ENCODE measurements around the gene MRPS25. TPM values are rescaled to one million over a fixed set of nuclear protein-coding genes. Genes with fewer than 3 reads are reported as not detected.

MRPS25 gene
- total and polyA plus RNA-seq, 2 donors from 2014 or later, result 57.2 to 89.2 TPM

DNA sequence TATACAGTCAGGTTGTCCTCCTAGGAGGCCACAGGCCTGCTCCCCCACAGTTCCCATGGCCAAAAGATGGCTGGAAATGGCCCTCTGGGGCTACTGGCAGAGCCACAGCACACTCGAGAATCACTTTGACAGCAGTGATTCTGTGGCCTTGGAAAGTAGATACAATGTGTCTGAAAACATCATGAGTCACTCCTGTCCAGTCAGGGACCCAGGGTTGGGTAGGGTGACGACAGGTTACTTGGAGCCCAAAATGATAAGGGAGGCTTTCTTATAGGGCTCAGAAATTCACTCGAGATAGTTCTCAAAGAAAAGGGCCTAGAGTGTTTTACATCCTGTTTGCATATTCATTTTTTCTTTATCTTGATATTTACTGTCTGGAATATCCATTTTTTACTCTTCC, 24.3 kb downstream of the MRPS25 start:
- TF ChIP-seq, protein P1, sequence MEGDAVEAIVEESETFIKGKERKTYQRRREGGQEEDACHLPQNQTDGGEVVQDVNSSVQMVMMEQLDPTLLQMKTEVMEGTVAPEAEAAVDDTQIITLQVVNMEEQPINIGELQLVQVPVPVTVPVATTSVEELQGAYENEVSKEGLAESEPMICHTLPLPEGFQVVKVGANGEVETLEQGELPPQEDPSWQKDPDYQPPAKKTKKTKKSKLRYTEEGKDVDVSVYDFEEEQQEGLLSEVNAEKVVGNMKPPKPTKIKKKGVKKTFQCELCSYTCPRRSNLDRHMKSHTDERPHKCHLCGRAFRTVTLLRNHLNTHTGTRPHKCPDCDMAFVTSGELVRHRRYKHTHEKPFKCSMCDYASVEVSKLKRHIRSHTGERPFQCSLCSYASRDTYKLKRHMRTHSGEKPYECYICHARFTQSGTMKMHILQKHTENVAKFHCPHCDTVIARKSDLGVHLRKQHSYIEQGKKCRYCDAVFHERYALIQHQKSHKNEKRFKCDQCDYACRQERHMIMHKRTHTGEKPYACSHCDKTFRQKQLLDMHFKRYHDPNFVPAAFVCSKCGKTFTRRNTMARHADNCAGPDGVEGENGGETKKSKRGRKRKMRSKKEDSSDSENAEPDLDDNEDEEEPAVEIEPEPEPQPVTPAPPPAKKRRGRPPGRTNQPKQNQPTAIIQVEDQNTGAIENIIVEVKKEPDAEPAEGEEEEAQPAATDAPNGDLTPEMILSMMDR (IDR thresholded peaks at IDR 0.05; ENCODE audit: borderline replicate concordance, extremely low read depth, insufficient read depth), result no peak
- Histone ChIP-seq H3K4me1 (ENCODE audit: control insufficient read depth in 2 of 3, insufficient read depth in 2 of 3, low read depth in 1 of 3, low read length in 3 of 3) (no peaks in the 10 kb centered on the region), H3K9ac (ENCODE audit: low read length in 3 of 3) (no peak overlapping the region), H3K27me3 (ENCODE audit: control insufficient read depth, insufficient read depth, low read length) (no peaks in the 10 kb centered on the region), H3K27ac (ENCODE audit: low read depth in 2 of 2, low read length in 2 of 2) (no peak overlapping the region), H3K4me3 (ENCODE audit: low read length in 3 of 3) (no peak overlapping the region), H3K36me3 (ENCODE audit: control insufficient read depth in 2 of 3, insufficient read depth in 3 of 3, low read length in 3 of 3) (peaks cover 9 to 51% (median 26%) of the 10 kb centered on the region in 3 donors), H3K9me3 (ENCODE audit: control insufficient read depth in 2 of 3, insufficient read depth in 1 of 3, low read length in 3 of 3) (no peaks in the 10 kb centered on the region)
- FAIRE-seq, result no peak
- no peak for DNase-seq
- intact Hi-C loops (cut with DNase I), result no loop called here

DNA sequence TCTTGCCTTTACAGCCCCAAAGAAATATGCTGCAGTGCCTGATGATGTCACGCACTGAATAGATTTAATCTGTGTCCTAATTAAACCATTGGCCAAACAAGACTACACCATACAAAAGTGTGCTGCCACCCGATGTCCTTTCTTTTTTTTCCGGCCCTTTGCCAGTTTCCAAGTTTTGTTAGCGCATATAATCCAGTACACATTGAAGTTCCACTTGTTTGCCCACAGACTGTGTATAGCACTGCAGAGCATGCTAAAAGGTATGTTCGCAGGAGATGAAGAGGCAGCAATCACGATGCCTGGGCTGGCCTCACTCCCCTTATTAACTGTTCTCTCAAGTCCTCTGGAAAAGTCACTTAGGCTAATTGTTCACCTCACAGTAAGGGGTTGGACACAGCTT, 26.8 kb downstream of the MRPS25 start:
- H3K4me1 ChIP-seq (ENCODE audit: control insufficient read depth in 2 of 3, insufficient read depth in 2 of 3, low read depth in 1 of 3, low read length in 3 of 3), result no peaks in the 10 kb centered on the region
- no peaks in the 10 kb centered on the region for H3K27me3 ChIP-seq (ENCODE audit: control insufficient read depth, insufficient read depth, low read length)
- no peaks in the 10 kb centered on the region for H3K9me3 ChIP-seq (ENCODE audit: control insufficient read depth in 2 of 3, insufficient read depth in 1 of 3, low read length in 3 of 3)
- TF ChIP-seq, protein P1 (IDR thresholded peaks at IDR 0.05; ENCODE audit: borderline replicate concordance, extremely low read depth, insufficient read depth), result no peak
- no peak overlapping the region for H3K9ac ChIP-seq (ENCODE audit: low read length in 3 of 3)
- H3K36me3 ChIP-seq (ENCODE audit: control insufficient read depth in 2 of 3, insufficient read depth in 3 of 3, low read length in 3 of 3), result peaks cover 8 to 47% (median 25%) of the 10 kb centered on the region in 3 donors
- H3K4me3 ChIP-seq (ENCODE audit: low read length in 3 of 3), result no peak overlapping the region
- DNase-seq (no peak), FAIRE-seq (no peak)
- intact Hi-C loops (cut with DNase I), result no loop called here
- no peak overlapping the region for H3K27ac ChIP-seq (ENCODE audit: low read depth in 2 of 2, low read length in 2 of 2)

DNA sequence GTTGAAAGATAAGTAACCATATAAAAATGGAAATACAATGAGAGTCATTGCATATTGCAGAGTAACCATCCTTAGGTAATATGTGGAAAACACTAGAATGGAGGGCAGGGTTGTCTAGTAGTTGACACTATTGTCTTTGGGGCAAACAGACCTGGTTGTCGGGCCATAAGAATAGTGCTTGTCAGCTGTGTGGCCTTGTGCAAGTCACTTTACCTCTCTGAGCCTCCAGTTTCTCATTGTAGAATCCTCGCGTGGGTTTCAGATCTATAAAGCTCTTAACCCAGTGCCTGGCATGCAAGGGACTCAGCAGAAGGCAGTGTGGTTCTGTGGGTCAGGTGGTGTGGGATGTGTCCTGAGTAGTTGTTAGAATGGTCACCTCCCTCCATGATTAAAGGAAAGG, 32.0 kb downstream of the MRPS25 start:
- Histone ChIP-seq H3K9me3 (ENCODE audit: control insufficient read depth in 2 of 3, insufficient read depth in 1 of 3, low read length in 3 of 3) (no peaks in the 10 kb centered on the region), H3K9ac (ENCODE audit: low read length in 3 of 3) (no peak overlapping the region), H3K27ac (ENCODE audit: low read depth in 2 of 2, low read length in 2 of 2) (no peak overlapping the region), H3K36me3 (ENCODE audit: control insufficient read depth in 2 of 3, insufficient read depth in 3 of 3, low read length in 3 of 3) (peaks cover 14 to 41% (median 36%) of the 10 kb centered on the region in 3 donors), H3K4me1 (ENCODE audit: control insufficient read depth in 2 of 3, insufficient read depth in 2 of 3, low read depth in 1 of 3, low read length in 3 of 3) (no peaks in the 10 kb centered on the region), H3K27me3 (ENCODE audit: control insufficient read depth, insufficient read depth, low read length) (no peaks in the 10 kb centered on the region), H3K4me3 (ENCODE audit: low read length in 3 of 3) (no peak overlapping the region)
- DNase-seq (no peak), FAIRE-seq (no peak)
- intact Hi-C loops (cut with DNase I), result no loop called here
- TF ChIP-seq, protein P1 (IDR thresholded peaks at IDR 0.05; ENCODE audit: borderline replicate concordance, extremely low read depth, insufficient read depth), result no peak

DNA sequence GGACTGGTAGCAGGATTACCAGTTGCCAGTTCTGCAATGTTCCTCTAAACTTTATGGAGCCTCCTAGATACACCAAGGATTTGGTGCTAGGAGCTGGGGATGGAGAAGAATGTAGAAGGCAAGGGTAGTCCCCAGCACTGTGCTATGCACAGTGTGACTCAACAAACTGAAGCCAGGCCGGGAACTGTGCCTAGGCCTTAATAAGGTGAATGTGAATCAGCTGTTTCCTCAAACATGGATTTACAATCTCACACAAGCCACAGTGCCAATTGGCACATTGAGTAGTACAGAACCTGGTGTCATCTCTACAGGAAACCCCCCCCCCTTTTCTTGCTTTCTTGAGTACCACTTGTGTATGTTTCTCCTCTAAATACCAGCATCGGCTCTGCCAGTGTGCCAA, 32.5 kb downstream of the MRPS25 start:
- TF ChIP-seq, protein P1 (IDR thresholded peaks at IDR 0.05; ENCODE audit: borderline replicate concordance, extremely low read depth, insufficient read depth), result no peak
- H3K27me3 ChIP-seq (ENCODE audit: control insufficient read depth, insufficient read depth, low read length), result no peaks in the 10 kb centered on the region
- no peak for DNase-seq
- no peaks in the 10 kb centered on the region for H3K9me3 ChIP-seq (ENCODE audit: control insufficient read depth in 2 of 3, insufficient read depth in 1 of 3, low read length in 3 of 3)
- H3K9ac ChIP-seq (ENCODE audit: low read length in 3 of 3), result no peak overlapping the region
- H3K27ac ChIP-seq (ENCODE audit: low read depth in 2 of 2, low read length in 2 of 2), result no peak overlapping the region
- no peaks in the 10 kb centered on the region for H3K4me1 ChIP-seq (ENCODE audit: control insufficient read depth in 2 of 3, insufficient read depth in 2 of 3, low read depth in 1 of 3, low read length in 3 of 3)
- peaks cover 11 to 36% (median 31%) of the 10 kb centered on the region in 3 donors for H3K36me3 ChIP-seq (ENCODE audit: control insufficient read depth in 2 of 3, insufficient read depth in 3 of 3, low read length in 3 of 3)
- intact Hi-C loops (cut with DNase I), result no loop called here
- no peak for FAIRE-seq
- H3K4me3 ChIP-seq (ENCODE audit: low read length in 3 of 3), result no peak overlapping the region

Data from kidney (tissue), 14 donors.